Upper lobe of left lung (tissue), 4 donors: ENCODE results near the gene F12.

Source experiments
- CTCF ChIP-seq, 6 experiments: fragments of 450-650 bp in 4 of 6; fragments of 200-600 bp in 2 of 6; sonication (generic) in 2 of 6; IDR thresholded peaks; one replicate each; pipeline ENCODE4 v1.5.1; 2016 to 2019; ENCODE audit warnings: antibody characterized with exemption in 6 of 6
- POLR2A ChIP-seq, 4 donors: fragments of 450-650 bp; IDR thresholded peaks; one replicate each; pipeline ENCODE4 v1.5.1; 2016 to 2017; ENCODE audit warnings: antibody characterized with exemption in 4 of 4, mild to moderate bottlenecking in 2 of 4

GRCh38 chr5:177440211-177440989 is 31.0 kb upstream of the F12 start:
- TF ChIP-seq POLR2A (IDR thresholded peaks at IDR 0.05) = no peak
- TF ChIP-seq CTCF (IDR thresholded peaks at IDR 0.05) = no peak
